Astrocyte of the hippocampus (primary cell): ENCODE measurements around the gene ZCCHC17.
"Not testable (repeated sequence)": the region's sequence is repeated elsewhere in the genome, so short reads cannot be mapped to it uniquely, and the experiment has no call there.

Experiments used
- DNase-seq: peaks from one replicate; pipeline ENCODE4 v3.0.0; 2011; ENCODE audit warnings: low read depth, low spot score

ZCCHC17 gene

DNA sequence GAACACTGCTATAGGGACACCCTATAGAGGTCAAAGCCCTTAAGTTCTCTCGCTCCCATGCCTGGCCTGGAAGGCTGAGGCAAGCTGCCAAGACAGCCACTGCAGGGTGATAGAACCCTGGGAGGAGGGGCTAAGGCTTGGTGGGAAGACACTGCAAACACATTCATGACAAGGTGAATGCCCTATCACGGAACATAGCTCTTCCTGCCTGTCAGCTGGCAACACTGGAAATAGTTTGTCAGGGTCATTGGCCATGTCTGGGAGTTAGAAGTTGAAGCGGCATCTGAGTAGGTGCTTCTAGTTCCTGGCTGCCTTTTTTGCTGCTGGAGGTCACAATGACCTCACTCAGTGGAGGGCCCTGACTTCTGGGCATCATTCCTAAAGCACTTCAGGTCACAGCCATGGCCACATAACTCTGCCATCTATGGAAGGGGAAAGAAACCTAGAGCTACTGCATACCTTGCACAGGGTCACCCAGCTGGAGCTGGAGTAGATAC is 71.8 kb downstream of the ZCCHC17 start:
- DNase-seq = no peak

DNA sequence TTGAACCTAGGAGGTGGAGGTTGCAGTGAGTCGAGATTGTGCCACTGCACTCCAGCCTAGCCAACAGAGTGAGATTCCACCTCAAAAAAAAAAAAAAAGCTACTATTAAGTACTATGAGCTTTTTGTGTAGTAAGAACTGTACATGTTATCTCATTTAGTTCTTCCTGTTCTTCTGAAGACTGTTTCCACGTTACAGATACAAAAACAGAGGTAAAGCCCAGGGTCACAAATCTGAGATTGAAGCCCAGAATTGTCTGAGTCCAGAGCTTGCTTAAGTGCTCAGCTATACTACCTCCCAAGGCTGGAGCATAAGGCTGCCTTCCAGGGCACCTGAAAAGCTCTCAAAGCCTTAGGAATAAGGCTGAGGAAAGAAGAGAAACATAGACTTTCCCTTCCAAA is 73.2 kb downstream of the ZCCHC17 start:
- DNase-seq = no peak

DNA sequence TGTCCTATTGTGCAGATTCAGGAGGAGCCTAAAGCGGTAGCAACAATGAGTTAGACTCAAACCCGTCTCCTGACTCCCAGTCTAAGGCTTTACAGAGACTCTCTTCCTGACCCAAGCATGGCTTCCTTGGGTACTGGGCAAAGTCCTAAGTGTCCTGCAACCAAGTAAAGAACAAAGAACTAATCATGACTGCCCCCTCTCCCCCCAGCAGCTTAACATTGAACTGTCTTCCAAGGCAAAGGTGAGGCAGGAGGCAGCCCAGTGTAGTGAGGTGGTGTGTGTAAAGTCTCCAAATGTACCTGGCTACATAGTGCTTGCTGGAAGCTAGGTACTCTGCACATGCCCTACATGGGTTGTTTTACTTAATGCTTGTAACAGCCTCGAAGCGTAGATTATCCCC is 73.7 kb downstream of the ZCCHC17 start:
- no peak for DNase-seq

DNA sequence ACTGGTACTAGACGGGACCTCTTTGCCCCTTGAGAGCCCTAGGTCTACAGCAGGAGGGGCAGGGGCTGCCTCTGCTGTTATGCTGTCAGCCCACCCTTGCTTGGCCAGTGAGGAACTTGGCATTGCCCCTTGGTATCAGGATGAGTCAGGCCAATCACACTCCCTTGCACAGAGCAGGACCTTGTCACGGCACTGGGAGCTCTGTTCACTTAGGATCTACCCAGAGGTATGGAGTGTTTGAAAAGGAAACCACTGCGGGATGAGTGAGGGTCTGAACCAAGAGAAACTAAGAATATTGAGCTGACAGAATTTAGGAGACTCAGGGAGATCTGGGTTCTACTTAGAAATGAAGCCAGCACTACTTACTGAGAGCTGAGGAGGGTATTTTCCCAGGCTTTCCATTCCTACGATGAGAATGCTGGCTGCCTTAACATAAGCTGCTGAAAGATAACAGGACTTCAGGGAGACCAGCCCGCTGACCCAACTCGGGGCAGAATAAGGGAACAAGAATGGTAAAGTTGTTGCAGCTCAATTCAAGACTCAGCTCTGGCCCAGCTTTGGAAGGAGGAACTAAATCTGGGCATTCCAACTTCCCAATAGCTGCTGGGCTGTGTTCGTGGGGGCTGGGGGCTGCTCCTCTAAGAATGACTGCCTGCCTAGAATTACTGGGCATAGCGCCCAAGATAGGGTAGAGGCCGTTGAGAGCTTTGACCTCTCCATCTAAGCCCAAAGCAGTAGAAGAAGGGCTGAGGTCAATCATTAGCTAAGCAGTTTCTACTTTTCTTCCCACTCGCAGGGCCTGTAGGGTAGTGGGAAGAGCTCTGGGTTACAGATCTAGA is 74.5 kb downstream of the ZCCHC17 start:
- DNase-seq = no peak

DNA sequence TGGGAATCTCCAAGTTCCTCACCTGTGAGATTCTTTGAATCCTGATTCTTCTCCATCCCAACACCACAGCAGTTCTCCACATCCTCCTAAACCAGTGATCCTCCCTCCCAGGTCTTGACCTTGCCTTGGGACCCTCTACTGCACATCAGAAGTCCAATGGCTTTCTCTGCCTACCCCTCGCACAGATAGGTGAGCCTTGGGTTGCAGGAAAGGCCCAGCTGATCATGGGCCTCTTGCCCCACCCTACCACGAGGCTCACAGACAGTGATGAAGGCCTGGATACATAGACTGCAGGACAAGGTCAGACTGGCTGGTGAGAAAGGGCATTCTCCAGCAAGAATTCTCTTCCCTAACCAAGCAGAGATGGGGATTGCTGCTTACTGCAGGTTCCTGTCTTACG is 75.2 kb downstream of the ZCCHC17 start:
- DNase-seq = no peak

DNA sequence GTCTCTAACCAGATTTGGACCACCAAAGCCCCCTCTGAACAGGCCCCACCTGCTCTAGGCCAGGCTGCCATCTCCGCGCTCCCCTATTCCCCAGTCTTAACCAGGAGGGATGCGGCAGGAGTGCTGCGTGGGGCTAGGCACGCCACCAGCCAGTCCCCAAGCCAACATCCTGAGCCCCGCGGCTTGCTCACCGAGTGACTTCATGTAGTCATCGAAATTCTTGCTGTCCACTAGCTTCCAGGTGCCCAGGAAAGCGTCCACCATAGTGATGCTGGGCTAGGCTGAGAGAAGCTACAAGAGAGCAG is 75.9 kb downstream of the ZCCHC17 start:
- DNase-seq = no peak

DNA sequence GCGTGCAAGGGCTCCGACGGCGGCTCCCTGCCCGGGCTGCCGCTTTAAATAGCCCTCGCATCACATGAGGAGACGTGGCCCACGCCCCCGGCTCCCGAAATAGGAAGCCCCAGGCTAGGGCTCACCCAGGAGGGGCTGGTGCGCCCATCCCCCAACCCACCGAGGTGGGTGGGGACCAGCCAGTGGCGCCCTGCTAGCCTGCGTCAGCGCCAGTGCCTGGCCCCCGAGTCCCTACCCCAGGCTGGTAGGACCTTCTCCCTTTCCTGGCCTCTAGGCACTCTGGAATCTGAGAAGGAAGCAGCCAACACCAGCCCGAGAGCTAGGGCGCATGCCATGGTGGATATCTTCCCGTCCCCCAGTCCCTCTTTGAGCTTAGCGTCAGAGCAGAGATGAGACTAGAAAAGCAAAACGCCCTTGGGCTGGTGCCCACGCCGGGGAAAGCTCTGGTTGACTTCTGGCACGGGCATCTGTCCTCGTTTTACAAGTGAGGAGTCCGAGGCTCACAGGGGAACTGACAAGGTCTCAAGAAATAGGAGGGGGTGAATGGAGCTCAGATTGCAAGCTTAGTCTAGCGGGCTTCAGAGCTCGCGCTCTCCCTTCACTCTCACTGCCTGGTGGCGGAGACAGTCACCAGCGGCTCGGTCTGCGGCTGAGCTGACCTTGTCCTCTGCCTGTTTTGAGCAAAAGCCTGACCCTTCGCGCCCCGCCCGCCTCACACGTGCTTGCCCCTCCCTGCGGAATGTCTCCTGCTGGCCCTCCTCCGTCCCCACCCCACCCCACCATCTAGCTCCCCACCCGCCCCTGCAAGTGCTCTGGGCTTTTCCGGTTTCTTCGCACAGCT is 76.4 kb downstream of the ZCCHC17 start, which contains the start of gene FABP3:
Gene FABP3, minus strand, starts transcription at position 21 of the 841 bp plus-strand sequence. CDS start 62 bp downstream, outside the sequence.
- DNase-seq = peak; percentile 76

DNA sequence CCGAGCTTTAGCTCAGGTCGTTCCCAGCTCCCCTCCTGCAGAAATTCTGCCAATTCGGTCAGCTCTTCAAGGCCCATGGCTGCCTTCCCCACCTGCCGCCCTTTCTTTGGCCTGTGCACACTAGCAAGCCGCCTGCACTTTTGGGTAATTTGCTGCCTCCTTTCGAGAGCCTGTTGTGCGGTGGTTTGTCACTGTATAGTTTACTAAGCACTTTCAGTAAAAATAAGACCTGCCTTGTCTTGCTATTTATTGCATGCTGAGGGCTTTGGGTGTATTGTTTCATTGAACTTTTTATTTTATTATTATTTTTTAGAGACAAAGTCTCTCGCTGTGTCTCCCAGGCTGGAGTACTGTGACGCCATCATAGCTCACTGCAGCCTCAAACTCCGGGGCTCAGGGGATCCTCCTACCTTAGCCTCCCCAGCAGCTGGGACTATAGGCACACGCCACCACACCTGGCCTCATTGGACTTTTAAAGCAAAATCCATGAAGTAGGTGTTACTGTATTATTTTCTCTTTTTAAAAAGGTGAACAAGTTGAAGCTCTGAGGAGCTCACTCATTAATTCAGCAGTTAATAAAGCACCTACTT is 77.2 kb downstream of the ZCCHC17 start:
- no peak for DNase-seq

DNA sequence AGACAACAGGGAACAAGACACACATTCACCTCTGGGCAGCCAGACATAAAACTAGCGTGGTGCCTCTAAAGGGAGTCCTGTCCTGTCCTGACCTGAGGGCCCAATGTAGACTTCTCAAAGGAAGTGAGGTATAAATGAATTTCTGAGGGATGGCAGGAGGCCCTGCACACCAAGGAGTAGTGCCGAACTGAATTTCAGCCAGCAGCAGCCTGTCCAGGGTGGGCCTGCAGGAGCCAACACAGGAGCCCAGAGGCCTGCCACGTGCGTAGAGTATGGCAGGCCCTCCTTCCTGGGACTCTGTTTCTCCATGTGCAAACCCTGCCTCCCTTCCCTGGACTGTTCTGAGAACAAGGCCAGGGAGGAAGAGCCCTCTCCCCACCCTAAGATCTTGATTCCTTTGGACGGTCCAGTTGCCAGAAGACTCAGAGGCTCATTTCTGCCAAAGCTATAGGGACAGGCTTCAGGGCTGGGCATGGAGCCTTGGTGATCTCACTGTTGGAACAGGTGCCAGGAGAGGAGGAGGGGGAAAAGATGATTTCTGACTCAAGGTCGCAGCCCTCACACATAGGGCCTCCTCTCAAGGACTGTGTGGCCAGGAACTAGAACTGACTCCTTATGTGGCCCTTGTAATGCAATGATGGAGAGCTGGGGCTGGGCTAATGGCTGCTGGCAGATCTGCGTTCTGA is 77.8 kb downstream of the ZCCHC17 start:
- peak; percentile 73 for DNase-seq

DNA sequence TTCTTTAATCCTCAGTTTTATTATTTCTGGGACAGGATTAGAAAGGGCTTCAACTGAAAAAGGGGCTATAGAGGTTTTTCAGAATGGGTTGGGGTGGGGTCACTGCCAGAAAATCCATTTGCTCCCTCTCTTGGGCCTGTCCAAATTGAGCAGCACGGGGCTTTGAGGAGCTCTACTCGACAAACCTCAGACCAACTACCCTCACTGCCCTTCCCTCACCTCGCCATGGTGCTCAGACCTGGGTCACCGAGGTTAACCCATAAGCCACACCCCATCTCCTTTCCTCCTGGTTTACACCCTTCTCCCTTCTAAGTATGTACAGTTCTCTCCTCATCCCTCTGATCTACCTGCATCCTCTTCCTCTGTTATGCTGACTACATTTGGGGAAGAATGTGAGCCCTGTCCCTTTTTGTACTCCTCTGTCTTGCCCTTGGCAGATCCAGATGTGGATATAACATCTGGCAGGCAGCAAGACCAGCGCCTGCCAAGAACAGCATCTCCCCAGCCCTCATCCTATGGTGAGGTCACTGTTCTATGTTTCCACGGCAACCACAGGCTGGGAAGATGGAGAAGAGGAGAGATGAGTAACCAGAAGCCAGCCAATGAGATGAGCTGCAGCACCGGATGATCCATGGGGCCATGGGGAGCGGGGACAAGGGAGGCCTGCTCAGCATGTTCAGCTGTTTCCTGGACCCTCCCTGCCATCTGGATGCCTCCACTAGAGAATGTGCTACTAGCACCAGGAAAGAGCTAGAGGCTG is 79.7 kb downstream of the ZCCHC17 start:
- peak; percentile 76 for DNase-seq

DNA sequence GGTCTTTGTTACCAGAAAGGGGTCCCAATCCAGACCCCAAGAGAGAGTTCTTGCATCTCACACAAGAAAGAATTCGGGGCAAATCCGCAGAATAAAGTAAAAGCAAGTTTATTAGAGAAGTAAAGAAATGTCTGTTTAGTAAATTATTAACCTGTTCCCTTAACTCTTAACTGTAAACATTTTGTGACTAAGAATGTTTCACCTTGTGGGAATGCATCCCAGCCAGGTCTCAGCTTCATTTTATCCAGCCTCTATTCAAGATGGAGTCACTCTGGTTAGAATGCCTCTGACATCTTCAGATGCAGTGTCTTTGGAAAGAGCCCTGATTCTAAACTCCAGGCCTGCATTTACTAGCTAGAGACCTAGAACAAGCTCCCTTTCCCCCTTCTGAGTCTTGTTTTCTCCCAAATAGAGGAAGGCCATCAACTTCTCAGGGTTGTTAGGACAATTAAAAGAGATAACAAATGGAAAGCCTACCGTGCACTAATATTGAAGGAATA is 80.6 kb downstream of the ZCCHC17 start:
- DNase-seq = no peak

DNA sequence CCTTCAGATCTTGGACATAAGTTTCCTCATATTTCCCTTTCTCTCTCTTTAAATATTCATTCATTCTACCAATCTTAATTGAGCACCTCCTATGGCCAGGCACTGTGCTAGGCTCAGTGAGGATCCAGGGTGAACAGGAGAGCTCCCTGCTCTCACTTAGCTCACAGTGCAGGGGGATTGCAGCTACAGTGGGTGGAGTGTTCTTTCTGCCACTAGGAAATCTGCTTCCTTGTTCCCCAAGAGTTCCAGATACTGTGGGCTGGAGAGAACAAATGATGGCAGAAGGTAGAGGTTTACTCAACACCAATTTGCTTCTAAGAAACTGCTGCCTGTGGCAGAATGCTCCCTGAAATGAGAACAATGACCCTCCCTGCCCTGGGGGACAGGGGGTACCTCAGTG is 81.2 kb downstream of the ZCCHC17 start:
- DNase-seq = no peak

DNA sequence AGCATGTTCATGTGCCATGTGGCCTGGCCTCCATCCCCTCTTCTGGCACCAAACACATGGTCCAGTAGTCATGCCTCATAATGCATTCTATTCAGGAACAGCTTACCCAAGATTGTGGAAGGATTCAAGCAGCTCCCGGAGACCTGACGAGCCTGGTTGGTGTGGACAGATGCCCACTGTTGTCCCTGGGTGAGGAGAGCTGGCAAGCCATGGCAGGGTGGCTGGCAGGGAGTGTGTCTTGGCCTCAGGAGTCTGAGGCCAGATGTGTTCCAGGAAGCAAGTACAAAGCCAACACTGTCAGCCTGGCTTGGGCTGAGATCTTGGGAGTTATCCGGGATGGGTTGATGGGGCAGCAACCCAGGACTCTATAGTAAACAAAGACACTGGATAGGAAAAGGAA is 83.3 kb downstream of the ZCCHC17 start:
- no peak for DNase-seq

DNA sequence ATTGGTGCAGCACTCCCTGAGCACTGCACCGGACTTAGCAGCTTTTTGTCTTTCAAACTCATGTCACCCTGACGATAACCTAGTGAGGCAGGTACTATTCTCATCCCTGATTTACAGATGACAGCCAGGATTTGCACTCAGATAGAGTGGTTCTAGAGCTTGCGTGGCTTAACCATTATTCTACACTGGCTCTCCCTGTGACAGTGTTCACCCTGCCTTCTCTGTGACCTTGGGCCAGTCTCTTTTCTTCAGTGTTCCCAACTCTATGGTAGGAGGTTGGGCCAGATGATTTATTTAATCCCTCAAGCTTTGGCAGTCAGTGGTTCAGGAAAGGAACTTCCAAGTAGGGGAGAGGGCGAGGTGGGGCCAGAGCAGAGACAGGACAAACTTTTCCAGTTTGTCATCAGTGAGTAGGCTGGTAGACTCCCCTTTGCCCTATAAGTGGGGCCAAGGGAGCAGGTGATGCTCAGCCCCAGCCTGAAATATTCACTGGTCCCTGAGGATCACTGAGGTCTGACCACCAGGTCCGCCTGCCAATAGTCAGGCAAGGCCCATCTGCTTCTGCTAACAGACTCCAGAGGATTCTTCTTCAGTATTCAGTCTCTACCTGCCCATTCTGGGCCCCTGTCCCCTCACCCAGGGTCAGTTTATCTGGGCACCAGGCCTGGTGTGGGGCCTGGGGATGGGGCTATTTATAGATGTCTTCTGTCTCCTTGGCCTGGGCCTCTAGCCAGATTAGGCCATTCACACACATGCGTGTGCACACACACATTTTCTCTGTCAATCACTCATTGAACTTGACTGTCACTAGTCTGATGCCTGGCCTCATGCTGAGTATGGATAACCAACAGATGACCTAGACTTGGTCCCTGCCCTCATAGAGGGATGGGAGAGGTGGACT is 84.8 kb downstream of the ZCCHC17 start:
- no peak for DNase-seq

DNA sequence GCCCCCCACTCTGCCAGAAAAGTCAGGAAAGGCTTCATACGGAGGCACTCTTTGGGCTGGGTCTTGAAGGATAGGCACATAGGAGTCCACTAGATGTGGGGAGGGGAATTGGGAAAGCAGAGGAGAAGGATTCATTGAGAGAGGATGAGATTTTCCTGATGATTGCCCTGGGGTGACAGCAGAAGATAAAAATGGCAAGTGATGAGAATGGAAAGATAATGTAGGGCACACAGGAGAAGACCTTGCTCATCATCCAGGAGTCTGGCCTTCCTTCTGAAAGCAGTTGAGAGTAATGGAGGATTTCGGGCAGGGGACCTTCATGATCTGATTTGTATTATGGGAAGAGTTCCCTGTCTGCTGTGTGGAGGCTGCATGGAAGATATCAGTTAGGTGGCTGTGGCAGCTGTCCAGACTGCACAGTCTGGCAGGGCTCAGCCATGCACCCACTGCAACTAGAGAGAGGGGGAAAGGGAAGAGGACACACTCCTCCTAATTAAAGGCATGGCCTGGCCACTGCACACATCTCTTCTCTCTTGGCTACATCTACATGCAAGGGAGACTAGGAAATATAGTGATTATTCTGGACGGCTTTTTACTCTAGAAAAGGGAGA is 85.7 kb downstream of the ZCCHC17 start:
- no peak for DNase-seq

DNA sequence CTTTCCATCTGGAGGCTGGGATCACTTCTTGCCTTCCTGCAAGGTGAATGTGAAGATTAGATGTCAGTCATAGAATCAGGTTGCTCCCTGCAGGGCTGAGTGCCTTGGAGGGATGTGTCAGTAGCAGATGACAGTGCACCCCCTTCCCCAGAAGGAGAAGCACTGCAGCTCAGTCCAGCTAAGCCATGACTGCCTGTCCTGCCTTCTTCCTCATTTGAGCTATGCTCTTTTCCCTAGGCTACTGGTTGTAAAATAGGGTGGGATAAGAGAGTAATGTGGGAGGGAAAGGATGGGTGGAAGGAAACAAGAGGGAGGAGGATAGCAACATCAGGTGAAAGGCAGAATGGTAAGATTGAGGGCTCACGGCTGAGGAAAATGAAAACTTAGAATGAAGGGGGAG is 87.1 kb downstream of the ZCCHC17 start:
- DNase-seq = no peak

DNA sequence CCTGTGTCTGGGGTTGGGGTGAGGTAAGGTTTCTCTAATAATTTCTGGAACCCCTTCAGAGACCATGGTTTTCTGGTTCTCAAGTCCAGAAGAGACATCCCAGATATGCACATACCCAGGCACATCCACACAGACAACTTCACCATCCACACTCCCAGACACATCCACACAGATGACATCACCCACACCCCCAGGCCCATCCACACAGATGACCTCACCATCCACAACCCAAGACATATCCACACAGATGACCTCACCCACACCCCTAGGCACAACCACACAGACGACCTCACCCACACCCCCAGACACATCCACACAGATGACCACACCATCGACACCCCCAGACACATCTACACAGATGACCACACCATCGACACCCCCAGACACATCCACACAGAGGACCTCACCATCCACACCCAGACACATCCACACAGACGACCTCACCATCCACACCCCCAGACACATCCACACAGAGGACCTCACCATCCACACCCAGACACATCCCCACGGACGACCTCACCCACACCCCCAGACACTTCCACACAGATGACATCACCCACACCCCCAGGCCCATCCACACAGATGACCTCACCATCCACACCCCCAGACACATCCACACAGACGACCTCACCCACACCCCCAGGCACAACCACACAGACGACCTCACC is 89.9 kb downstream of the ZCCHC17 start:
- not testable (repeated sequence) for DNase-seq

DNA sequence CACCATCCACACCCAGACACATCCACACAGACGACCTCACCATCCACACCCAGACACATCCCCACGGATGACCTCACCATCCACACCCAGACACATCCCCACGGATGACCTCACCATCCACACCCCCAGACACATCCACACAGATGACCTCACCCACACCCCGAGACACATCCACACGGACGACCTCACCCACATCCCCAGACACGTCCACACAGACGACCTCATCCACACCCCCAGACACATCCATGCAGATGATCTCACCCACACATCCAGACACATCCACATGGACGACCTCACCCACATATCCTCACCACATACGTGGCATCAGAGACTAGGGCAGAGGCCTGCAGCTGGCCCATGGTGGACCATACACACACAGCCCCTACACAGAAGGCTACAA is 90.8 kb downstream of the ZCCHC17 start:
- DNase-seq = no peak

DNA sequence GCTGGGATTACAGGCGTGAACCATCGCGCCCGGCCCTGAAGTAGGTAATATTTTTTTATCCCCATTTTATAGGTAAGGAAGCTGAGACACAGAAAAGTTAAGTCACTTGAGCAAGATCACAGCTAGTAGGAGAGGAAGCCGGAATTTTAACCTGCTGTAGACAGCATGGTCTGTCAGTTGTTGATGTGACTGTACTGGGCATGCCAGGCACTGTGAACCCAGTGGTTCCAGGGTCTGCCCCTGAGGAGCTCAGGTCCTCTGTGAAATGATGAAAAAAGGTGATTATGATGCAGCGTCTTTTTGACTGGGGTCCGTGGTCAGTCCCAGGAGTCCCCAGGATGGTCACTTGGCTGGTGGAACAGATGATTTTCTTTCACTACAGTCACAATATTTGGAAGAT is 92.8 kb downstream of the ZCCHC17 start:
- DNase-seq = no peak
